Measurements from ENCODE around the gene LMBRD2. TPM values are rescaled to one million over a fixed set of nuclear protein-coding genes. Genes with fewer than 3 reads are reported as not detected.

Gene LMBRD2
- total RNA-seq, 4 donors from 2014 or later = 18.1 to 23.5 (median 19.4) TPM

DNA sequence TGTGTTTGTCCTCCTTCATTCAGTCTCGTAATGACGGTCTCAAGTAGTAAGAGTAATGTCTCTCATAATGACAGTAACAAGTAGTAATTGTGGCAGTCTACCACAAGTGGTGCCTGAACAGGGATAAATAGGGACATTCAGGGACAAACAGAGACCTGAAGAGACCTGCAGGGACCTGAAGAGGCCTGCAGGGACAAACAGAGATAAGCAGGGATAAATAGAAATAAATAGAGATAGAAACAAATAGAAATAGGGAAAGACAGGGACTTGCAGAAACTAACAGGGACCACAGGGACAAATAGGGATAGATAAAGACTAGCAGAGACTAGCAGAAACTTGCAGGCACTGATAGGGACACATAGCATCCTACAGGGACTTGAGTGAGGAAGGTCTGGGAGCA is 92.9 kb downstream of the LMBRD2 start:
- no peaks in the 10 kb centered on the region for H3K4me1 ChIP-seq
- H3K27me3 ChIP-seq = no peaks in the 10 kb centered on the region
- H3K4me3 ChIP-seq (replicated peaks in 1 of 3) = no peak overlapping the region
- intact Hi-C loops (cut with DNase I) = no loop called here
- H3K9me3 ChIP-seq = no peaks in the 10 kb centered on the region
- TF ChIP-seq, protein P1, sequence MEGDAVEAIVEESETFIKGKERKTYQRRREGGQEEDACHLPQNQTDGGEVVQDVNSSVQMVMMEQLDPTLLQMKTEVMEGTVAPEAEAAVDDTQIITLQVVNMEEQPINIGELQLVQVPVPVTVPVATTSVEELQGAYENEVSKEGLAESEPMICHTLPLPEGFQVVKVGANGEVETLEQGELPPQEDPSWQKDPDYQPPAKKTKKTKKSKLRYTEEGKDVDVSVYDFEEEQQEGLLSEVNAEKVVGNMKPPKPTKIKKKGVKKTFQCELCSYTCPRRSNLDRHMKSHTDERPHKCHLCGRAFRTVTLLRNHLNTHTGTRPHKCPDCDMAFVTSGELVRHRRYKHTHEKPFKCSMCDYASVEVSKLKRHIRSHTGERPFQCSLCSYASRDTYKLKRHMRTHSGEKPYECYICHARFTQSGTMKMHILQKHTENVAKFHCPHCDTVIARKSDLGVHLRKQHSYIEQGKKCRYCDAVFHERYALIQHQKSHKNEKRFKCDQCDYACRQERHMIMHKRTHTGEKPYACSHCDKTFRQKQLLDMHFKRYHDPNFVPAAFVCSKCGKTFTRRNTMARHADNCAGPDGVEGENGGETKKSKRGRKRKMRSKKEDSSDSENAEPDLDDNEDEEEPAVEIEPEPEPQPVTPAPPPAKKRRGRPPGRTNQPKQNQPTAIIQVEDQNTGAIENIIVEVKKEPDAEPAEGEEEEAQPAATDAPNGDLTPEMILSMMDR (IDR thresholded peaks at IDR 0.05) = no peak
- TF ChIP-seq POLR2A (IDR thresholded peaks at IDR 0.05) = no peak
- no peaks in the 10 kb centered on the region for H3K36me3 ChIP-seq
- DNase-seq = no peak
- WGBS, 2 donors = 85 to 94% methylated on average over 2 of the region's 2 CpGs
- no peak overlapping the region for H3K27ac ChIP-seq

DNA sequence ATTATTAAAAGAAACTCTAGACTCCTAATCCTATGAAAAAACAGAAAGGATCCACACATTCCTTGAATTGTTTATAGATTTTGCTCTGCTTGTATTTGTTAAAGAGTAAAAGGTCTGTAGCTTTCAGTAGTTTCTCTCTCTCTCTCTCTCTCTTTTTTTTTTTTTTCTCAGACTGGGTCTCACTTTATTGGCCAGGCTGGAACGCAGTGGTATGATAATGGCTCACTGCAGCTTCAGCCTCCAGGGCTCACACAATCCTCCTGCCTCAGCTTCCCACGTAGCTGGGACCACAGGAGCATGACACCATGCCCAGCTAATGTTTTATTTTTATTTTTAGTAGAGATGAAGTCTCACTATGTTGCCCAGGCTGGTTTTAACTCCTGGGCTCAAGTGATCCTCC is 94.3 kb downstream of the LMBRD2 start:
- Histone ChIP-seq H3K9me3 (no peaks in the 10 kb centered on the region), H3K27me3 (no peaks in the 10 kb centered on the region), H3K27ac (no peak overlapping the region), H3K4me3 (replicated peaks in 1 of 3) (no peak overlapping the region), H3K36me3 (no peaks in the 10 kb centered on the region), H3K4me1 (no peaks in the 10 kb centered on the region)
- WGBS, 2 donors = 75 to 76% methylated on average over 2 of the region's 2 CpGs
- intact Hi-C loops (cut with DNase I) = no loop called here
- TF ChIP-seq, protein P1 (IDR thresholded peaks at IDR 0.05) = no peak
- no peak for TF ChIP-seq POLR2A (IDR thresholded peaks at IDR 0.05)
- no peak for DNase-seq

DNA sequence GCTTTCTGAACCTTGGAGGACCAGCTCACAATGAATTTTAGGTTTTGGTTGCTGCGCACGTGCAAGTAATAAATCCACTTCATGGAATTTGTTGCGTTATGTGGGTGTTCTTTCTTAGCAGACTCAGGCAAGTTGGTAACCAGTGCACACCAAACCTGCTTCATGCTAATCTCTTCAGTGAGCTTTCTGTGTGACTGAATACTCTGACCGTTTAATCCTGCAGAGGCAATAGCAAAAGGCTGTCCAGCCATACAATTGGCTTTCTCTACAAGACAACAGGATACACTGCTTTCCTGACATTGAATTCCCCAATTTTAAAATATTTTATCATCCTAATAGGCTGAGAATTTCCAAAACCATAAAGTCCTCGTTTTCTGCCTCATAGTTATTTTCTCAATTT is 95.3 kb downstream of the LMBRD2 start:
- no peak for TF ChIP-seq POLR2A (IDR thresholded peaks at IDR 0.05)
- TF ChIP-seq, protein P1 (IDR thresholded peaks at IDR 0.05) = no peak
- Histone ChIP-seq H3K27ac (no peak overlapping the region), H3K27me3 (no peaks in the 10 kb centered on the region), H3K4me3 (replicated peaks in 1 of 3) (no peak overlapping the region), H3K4me1 (no peaks in the 10 kb centered on the region), H3K9me3 (no peaks in the 10 kb centered on the region), H3K36me3 (no peaks in the 10 kb centered on the region)
- intact Hi-C loops (cut with DNase I) = no loop called here
- 70 to 77% methylated on average over 4 to 5 of the region's 5 CpGs for WGBS, 2 donors
- DNase-seq = no peak

DNA sequence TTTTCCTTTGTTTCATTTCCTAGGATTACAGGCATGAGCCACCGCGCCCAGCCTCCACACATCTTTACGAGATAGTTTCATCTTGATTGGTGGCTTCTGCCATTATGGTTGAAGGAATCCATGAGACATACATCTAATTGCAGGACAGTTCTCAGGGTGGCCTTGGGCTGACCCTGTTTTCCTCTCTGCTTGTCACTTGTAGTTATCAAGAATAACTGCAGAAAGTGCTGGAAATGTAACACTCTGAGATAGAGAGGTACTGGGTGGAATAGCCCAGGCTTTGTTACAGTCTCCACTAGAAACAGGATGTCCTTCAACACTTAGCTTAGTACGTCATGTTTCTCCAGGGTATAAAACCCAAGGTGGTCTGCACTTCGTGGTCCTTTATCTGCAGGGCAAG is 95.7 kb downstream of the LMBRD2 start:
- no peaks in the 10 kb centered on the region for H3K9me3 ChIP-seq
- no peaks in the 10 kb centered on the region for H3K36me3 ChIP-seq
- intact Hi-C loops (cut with DNase I) = no loop called here
- no peaks in the 10 kb centered on the region for H3K4me1 ChIP-seq
- H3K4me3 ChIP-seq (replicated peaks in 1 of 3) = no peak overlapping the region
- no peak overlapping the region for H3K27ac ChIP-seq
- no peaks in the 10 kb centered on the region for H3K27me3 ChIP-seq
- DNase-seq = no peak
- 78 to 80% methylated on average over 5 of the region's 5 CpGs for WGBS, 2 donors
- no peak for TF ChIP-seq POLR2A (IDR thresholded peaks at IDR 0.05)
- TF ChIP-seq, protein P1 (IDR thresholded peaks at IDR 0.05) = no peak

DNA sequence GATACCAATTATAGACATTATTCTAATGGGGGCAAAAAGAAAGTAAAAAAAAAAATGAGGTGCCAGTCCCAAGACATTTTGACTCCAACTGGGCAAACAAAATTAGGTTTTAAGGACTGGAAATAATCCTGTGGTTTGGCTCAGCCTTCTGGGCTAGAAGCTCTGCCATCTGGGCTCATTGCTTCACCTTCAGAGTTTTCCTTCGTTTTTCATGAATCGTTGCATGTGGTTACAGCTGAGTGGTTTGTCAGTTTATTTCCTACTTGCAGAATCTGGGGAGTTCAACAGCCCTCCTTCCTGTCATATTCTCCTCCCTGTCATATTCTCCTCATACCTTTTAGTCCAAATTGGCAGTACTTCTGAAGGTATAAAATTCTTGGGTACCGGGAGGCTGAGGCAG is 97.0 kb downstream of the LMBRD2 start:
- 51 to 55% methylated on average over 3 of the region's 3 CpGs for WGBS, 2 donors
- Histone ChIP-seq H3K27me3 (no peaks in the 10 kb centered on the region), H3K4me1 (no peaks in the 10 kb centered on the region), H3K9me3 (no peaks in the 10 kb centered on the region), H3K4me3 (replicated peaks in 1 of 3) (no peak overlapping the region), H3K36me3 (no peaks in the 10 kb centered on the region), H3K27ac (no peak overlapping the region)
- intact Hi-C loops (cut with DNase I) = no loop called here
- DNase-seq = no peak
- TF ChIP-seq, protein P1 (IDR thresholded peaks at IDR 0.05) = no peak
- no peak for TF ChIP-seq POLR2A (IDR thresholded peaks at IDR 0.05)
